ENCODE data around the gene GRAP2. TPM values are rescaled to one million over a fixed set of nuclear protein-coding genes. Genes with fewer than 3 reads are reported as not detected.
A peak's percentile ranks its signal among the peaks of the same experiment; 100 is the strongest.

GRAP2 gene
- total and polyA plus RNA-seq, 9 of the 15 experiments (the other 6 are each of a cell fraction or from before 2014, with no cell fraction given): 4.8 to 88.7 (median 60.4) TPM

- TF ChIP-seq SMARCC2 (IDR thresholded peaks at IDR 0.05; ENCODE audit: low read depth) (no peak), POLR2A (conservative IDR thresholded peaks at IDR 0.05) (no peak), KAT8 (IDR thresholded peaks at IDR 0.05; ENCODE audit: low read depth) (no peak), BCL6 (CRISPR knock-in tag; IDR thresholded peaks at IDR 0.05) (no peak), ZNF384 (IDR thresholded peaks at IDR 0.05; ENCODE audit: low read depth, low read length) (no peak), ESRRB (CRISPR knock-in tag; IDR thresholded peaks at IDR 0.05; ENCODE audit: borderline replicate concordance) (no peak), LARP7 (IDR thresholded peaks at IDR 0.05) (no peak), BRCA1 (IDR thresholded peaks at IDR 0.05) (no peak; the same call in 1 of the 2 replicates), BRCA1 (CRISPR knock-in tag; IDR thresholded peaks at IDR 0.05) (no peak), ATF7 (IDR thresholded peaks at IDR 0.05) (peak; percentile 68), ZKSCAN8 (CRISPR knock-in tag; IDR thresholded peaks at IDR 0.05) (no peak), ELK3 (CRISPR knock-in tag; IDR thresholded peaks at IDR 0.05) (no peak), ZNF253 (CRISPR knock-in tag; conservative IDR thresholded peaks at IDR 0.05) (no peak), NR1H2 (CRISPR knock-in tag; IDR thresholded peaks at IDR 0.05) (no peak), SMARCE1 (IDR thresholded peaks at IDR 0.05) (no peak), PCBP1 (IDR thresholded peaks at IDR 0.05; ENCODE audit: low read depth, low read length, poor library complexity, severe bottlenecking) (no peak), HNRNPUL1 (IDR thresholded peaks at IDR 0.05; ENCODE audit: low read length) (no peak), ATF1 (CRISPR knock-in tag; IDR thresholded peaks at IDR 0.05) (no peak), ATF1 (tag; IDR thresholded peaks at IDR 0.05) (peak; percentile 70), EP300 (IDR thresholded peaks at IDR 0.05; ENCODE audit: low read length) (peak; percentile 62; the same call in 1 of the 2 replicates), TGIF2 (CRISPR knock-in tag; IDR thresholded peaks at IDR 0.05) (no peak), CHD1 (IDR thresholded peaks at IDR 0.05; ENCODE audit: low read length) (no peak), FOXP4 (CRISPR knock-in tag; IDR thresholded peaks at IDR 0.05; ENCODE audit: borderline replicate concordance) (0 out of 2 replicates have a peak, but pooled peaks have one; percentile 30), YY1 (IDR thresholded peaks at IDR 0.05; ENCODE audit: borderline replicate concordance in 1 of 3, control insufficient read depth in 1 of 3, extremely low read depth in 1 of 3, insufficient read depth in 3 of 3, insufficient read length in 1 of 3, insufficient replicate concordance in 2 of 3, low read depth in 1 of 3, low read length in 2 of 3) (peak in 1 of 3 experiments; percentile 3), ZBTB43 (CRISPR knock-in tag; IDR thresholded peaks at IDR 0.05) (no peak), RNF2 (IDR thresholded peaks at IDR 0.05) (peak; percentile 49), IFI16 (CRISPR knock-in tag; IDR thresholded peaks at IDR 0.05) (no peak)
Measured at GRCh38 chr22:39999144-39999757, 98.4 kb downstream of the GRAP2 start (continued).

Data from K562 (cell line).